Heart left ventricle (tissue), 16 donors: ENCODE data around the gene KCNE2. TPM values are rescaled to one million over a fixed set of nuclear protein-coding genes. Genes with fewer than 3 reads are reported as not detected.
"Not testable (repeated sequence)": the region's sequence is repeated elsewhere in the genome, so short reads cannot be mapped to it uniquely, and the experiment has no call there.

Source experiments
- ATAC-seq, 4 donors: fragments of 200-7000 bp; cut with Tn5 transposase; one replicate each; pipeline ENCODE4 v1.9.1; 2020 to 2022; ENCODE audit warnings: moderate library complexity in 4 of 4, mild to moderate bottlenecking in 3 of 4, moderate number of reproducible peaks in 1 of 4
- DNase-seq, 5 donors: peaks; one replicate each; pipeline ENCODE4 v3.0.0-alpha.2; 2020
- H3K27ac ChIP-seq, 12 donors: fragments of 200-600 bp; sonication (generic) in 4 of 12; one replicate each; pipeline versions ENCODE4 v1.5.0 to v1.8.0; 2016 to 2022; ENCODE audit warnings: mild to moderate bottlenecking in 2 of 12
- H3K27me3 ChIP-seq, 9 donors: fragments of 200-600 bp; sonication (generic) in 2 of 9; one replicate each; pipeline versions ENCODE4 v1.5.1 to v1.8.0; 2016 to 2022; ENCODE audit warnings: mild to moderate bottlenecking in 3 of 9
- H3K36me3 ChIP-seq, 9 donors: fragments of 200-600 bp; sonication (generic) in 2 of 9; one replicate each; pipeline versions ENCODE4 v1.5.0 to v1.8.0; 2018 to 2022; ENCODE audit warnings: mild to moderate bottlenecking in 2 of 9
- H3K4me1 ChIP-seq, 12 donors: fragments of 200-600 bp; sonication (generic) in 4 of 12; one replicate each; pipeline versions ENCODE4 v1.5.0 to v1.8.0; 2016 to 2022; ENCODE audit warnings: mild to moderate bottlenecking in 3 of 12
- H3K4me3 ChIP-seq, 12 donors: fragments of 200-600 bp; sonication (generic) in 4 of 12; one replicate each; pipeline versions ENCODE4 v1.5.0 to v1.8.0; 2017 to 2022; ENCODE audit warnings: mild to moderate bottlenecking in 9 of 12, moderate library complexity in 4 of 12
- H3K9me3 ChIP-seq, 12 donors: fragments of 200-600 bp; sonication (generic) in 4 of 12; one replicate each; pipeline versions ENCODE4 v1.5.0 to v1.8.0; 2016 to 2022; ENCODE audit warnings: mild to moderate bottlenecking in 1 of 12
- WGBS, 4 donors: extraction: QIAGEN DNeasy Blood & Tissue Kit in 2 of 4; methylation state at CpG; one replicate each; pipeline versions ENCODE4 v1.1.5 to v1.1.7; 2013 to 2018; 5-methylcytosine and 5-hydroxymethylcytosine counted together
- intact Hi-C, 10 donors: fragments of 100-400 bp; cut with DNase I; formaldehyde crosslinking; loops; one replicate each; pipeline versions ENCODE4 v1.11.1 to v1.14.2; 2022
- polyA plus RNA-seq, 2 donors: library from polyadenylated mRNA; stranded (reverse); fragments of 200-250 nt; gene quantifications; one replicate each; pipeline ENCODE4 v1.2.3, GENCODE V29; 2013
- total RNA-seq, 9 donors: library from RNA; depleted of rRNA in 2 of 9; stranded (reverse); fragments of >200 nt in 2 of 9; fragmentation: NEBNext Ultra II Directional in 3 of 9; extraction: Animal tissue kit (Norgen Biotek cat#: 25700) in 3 of 9; gene quantifications; one replicate each; pipeline versions ENCODE4 v1.1.0 to v1.2.4, GENCODE V29; 2016 to 2023
- donor health status: ischemic (EF 13 %, LVEDD 7.1; RV severe dilation, severe dysfunction).
- donor health status: healthy with polysubstance abuse.
- donor health status: DM: no; HTN: yes; CAD: no.
- donor health status: DM: no; HTN: no; CAD: no.
- donor health status: ischemic (EF 25% LVEDD 6.9; RV normal size, moderate dysfunction).
- donor health status: ischemic (EF 25% LVEDD 5.7; RV mildly dilated, moderate dysfunction).
- donor health status: healthy.
- donor health status: DM: yes; HTN: yes; CAD: no.
- donor health status: ischemic (EF 35%, LVEDD 5.7; RV mildly dilated, moderate dysfunction).
- donor health status: nonischemic (EF 11% LVEDD 7.7; RV severe dilation, severe dysfunction).
- donor health status: DM: yes; HTN: yes; CAD: no.
- donor health status: PGD.
- donor health status: ischemic (EF 29% LVEDD 5.4; RV normal size, mild dysfunction).
- donor health status: nonischemic (EF 23%, LVEDD 6.1; RV moderate dilation, normal function).

KCNE2 gene
- total and polyA plus RNA-seq, 11 donors = 0.07 TPM; not detected in 10

GRCh38 chr21:34383138-34383537 lies 19.3 kb downstream of the KCNE2 start:
- DNase-seq, H3K27ac ChIP-seq, H3K36me3 ChIP-seq, intact Hi-C loops, H3K4me1 ChIP-seq, ATAC-seq, H3K27me3 ChIP-seq, H3K4me3 ChIP-seq, H3K9me3 ChIP-seq: not testable (repeated sequence)
- WGBS, 4 donors = no CpG with 5 or more reads among the region's 2 CpGs

- H3K27ac ChIP-seq, H3K4me1 ChIP-seq, H3K27me3 ChIP-seq, H3K4me3 ChIP-seq, H3K36me3 ChIP-seq, H3K9me3 ChIP-seq, DNase-seq, intact Hi-C loops, ATAC-seq: not testable (repeated sequence)
- WGBS, 4 donors = no CpG with 5 or more reads among the region's 14 CpGs
These were observed 20.1 kb downstream of the KCNE2 start for GRCh38 chr21:34383724-34384415.

GRCh38 chr21:34400522-34400921 lies 36.7 kb downstream of the KCNE2 start:
- H3K36me3 ChIP-seq, intact Hi-C loops, H3K27me3 ChIP-seq, ATAC-seq, DNase-seq, H3K27ac ChIP-seq, H3K9me3 ChIP-seq, H3K4me1 ChIP-seq, H3K4me3 ChIP-seq: not testable (repeated sequence)
- WGBS, 4 donors = no CpG with 5 or more reads among the region's 5 CpGs

- H3K36me3 ChIP-seq, DNase-seq, ATAC-seq, H3K9me3 ChIP-seq, H3K27ac ChIP-seq, intact Hi-C loops, H3K4me3 ChIP-seq, H3K27me3 ChIP-seq, H3K4me1 ChIP-seq: not testable (repeated sequence)
- no CpG with 5 or more reads among the region's 5 CpGs for WGBS, 4 donors
These were observed 40.9 kb downstream of the KCNE2 start for GRCh38 chr21:34404742-34405141.

- H3K4me3 ChIP-seq = not testable (repeated sequence)
- no CpG with 5 or more reads among the region's 2 CpGs for WGBS, 4 donors
These were observed 41.9 kb downstream of the KCNE2 start for GRCh38 chr21:34405686-34406085.

GRCh38 chr21:34406102-34406501 lies 42.3 kb downstream of the KCNE2 start:
- H3K27me3 ChIP-seq, H3K4me1 ChIP-seq, H3K4me3 ChIP-seq, DNase-seq, H3K27ac ChIP-seq, intact Hi-C loops, ATAC-seq, H3K9me3 ChIP-seq, H3K36me3 ChIP-seq: not testable (repeated sequence)
- no CpG with 5 or more reads among the region's 6 CpGs for WGBS, 4 donors

More at GRCh38 chr21:34405686-34406085, 41.9 kb downstream of the KCNE2 start:
- intact Hi-C loops, H3K4me1 ChIP-seq, H3K9me3 ChIP-seq, H3K36me3 ChIP-seq, H3K27me3 ChIP-seq, DNase-seq, ATAC-seq, H3K27ac ChIP-seq: not testable (repeated sequence)

- H3K27me3 ChIP-seq, H3K36me3 ChIP-seq, intact Hi-C loops, DNase-seq, H3K4me1 ChIP-seq, H3K9me3 ChIP-seq, ATAC-seq, H3K27ac ChIP-seq, H3K4me3 ChIP-seq: not testable (repeated sequence)
- WGBS, 4 donors = no CpG with 5 or more reads among the region's 2 CpGs
These were observed 42.9 kb downstream of the KCNE2 start for GRCh38 chr21:34406676-34407075.

GRCh38 chr21:34407294-34407693 lies 43.5 kb downstream of the KCNE2 start:
- H3K4me3 ChIP-seq, DNase-seq, H3K27ac ChIP-seq, H3K27me3 ChIP-seq, H3K4me1 ChIP-seq, intact Hi-C loops, H3K36me3 ChIP-seq, ATAC-seq, H3K9me3 ChIP-seq: not testable (repeated sequence)
- WGBS, 4 donors = no CpG with 5 or more reads among the region's 9 CpGs

- no CpG with 5 or more reads among the region's 5 CpGs for WGBS, 4 donors
- H3K27me3 ChIP-seq, H3K27ac ChIP-seq, H3K4me3 ChIP-seq, H3K36me3 ChIP-seq, intact Hi-C loops, H3K9me3 ChIP-seq, ATAC-seq, H3K4me1 ChIP-seq, DNase-seq: not testable (repeated sequence)
These were observed 53.8 kb downstream of the KCNE2 start for GRCh38 chr21:34417448-34418077.
